SK-N-SH (cell line): ENCODE data around the gene GBX1. TPM values are rescaled to one million over a fixed set of nuclear protein-coding genes. Genes with fewer than 3 reads are reported as not detected.

Experiments
- CTCF ChIA-PET: fragments of 300-600, 350-600 bp; formaldehyde crosslinking; extraction: SDS; loops from one replicate; lab custom pipeline; 2021; lab: Yijun Ruan, JAX
- POLR2A ChIA-PET: fragments of 350-600 bp; sonication (Branson Sonifier 250); formaldehyde crosslinking; extraction: SDS; loops from one replicate; lab custom pipeline; 2020; ENCODE audit warnings: antibody characterized with exemption, inconsistent platforms; lab: Yijun Ruan, JAX
- DNase-seq: peaks from one replicate; pipeline ENCODE4 v3.0.0; 2012
- H2AFZ ChIP-seq: fragments of 200-600 bp; sonication (generic); 2 replicates; pipeline ENCODE4 v1.8.1; 2016; ENCODE audit warnings: antibody characterized with exemption, mild to moderate bottlenecking, low read depth
- H3F3A ChIP-seq: fragments of 200-600 bp; sonication (generic); replicated peaks from 2 replicates; pipeline ENCODE3; 2016; ENCODE audit warnings: antibody characterized with exemption, mild to moderate bottlenecking; ENCODE audit not compliant: insufficient read depth
- H3K27ac ChIP-seq, 2 experiments: fragments of 200-500 bp in 1 of 2; fragments of 200-600 bp in 1 of 2; sonication (Bioruptor generic) in 1 of 2; sonication (generic), shearing (Covaris generic) in 1 of 2; 2 replicates each; pipeline versions ENCODE4 v1.5.1 to v1.6.1; 2014 to 2016; ENCODE audit warnings: low read depth in 2 of 2, inconsistent platforms in 1 of 2, low read length in 1 of 2, mild to moderate bottlenecking in 1 of 2, mixed read lengths in 1 of 2
- H3K27me3 ChIP-seq: fragments of 200-600 bp; sonication (generic), shearing (Covaris generic); 2 replicates; pipeline ENCODE4 v1.6.1; 2016; ENCODE audit warnings: mixed run types; ENCODE audit not compliant: insufficient read depth
- H3K36me3 ChIP-seq, 2 experiments: fragments of 200-500 bp in 1 of 2; fragments of 200-600 bp in 1 of 2; sonication (Bioruptor generic) in 1 of 2; sonication (generic) in 1 of 2; replicated peaks in 1 of 2; 2 replicates each; pipeline versions ENCODE3 to v1.5.1; 2014 to 2016; ENCODE audit warnings: low read length in 1 of 2, mild to moderate bottlenecking in 1 of 2; ENCODE audit not compliant: insufficient read depth in 2 of 2, control insufficient read depth in 1 of 2
- H3K4me1 ChIP-seq, 2 experiments: fragments of 200-500 bp in 1 of 2; fragments of 200-600 bp in 1 of 2; sonication (Bioruptor generic) in 1 of 2; sonication (generic), shearing (Covaris generic) in 1 of 2; 2 replicates each; pipeline versions ENCODE4 v1.5.1 to v1.6.1; 2014 to 2016; ENCODE audit warnings: low read depth in 1 of 2, low read length in 1 of 2, mixed run types in 1 of 2; ENCODE audit not compliant: insufficient read depth in 2 of 2, control insufficient read depth in 1 of 2
- H3K4me2 ChIP-seq: fragments of 200-600 bp; sonication (generic), shearing (Covaris generic); 2 replicates; pipeline ENCODE4 v1.6.1; 2017; ENCODE audit warnings: mixed run types
- H3K4me3 ChIP-seq, 2 experiments: fragments of 200-500 bp in 1 of 2; fragments of 200-600 bp in 1 of 2; sonication (Bioruptor generic) in 1 of 2; sonication (generic), shearing (Covaris generic) in 1 of 2; 2 replicates each; pipeline versions ENCODE4 v1.5.1 to v1.8.1; 2014 to 2016; ENCODE audit warnings: low read depth in 2 of 2, inconsistent platforms in 1 of 2, low read length in 1 of 2, mild to moderate bottlenecking in 1 of 2, mixed read lengths in 1 of 2, moderate library complexity in 1 of 2
- H3K79me2 ChIP-seq: fragments of 200-600 bp; sonication (generic); 2 replicates; pipeline ENCODE4 v1.8.1; 2017; ENCODE audit warnings: mild to moderate bottlenecking; ENCODE audit not compliant: insufficient read depth
- H3K9ac ChIP-seq: fragments of 200-600 bp; sonication (generic); 2 replicates; pipeline ENCODE4 v1.6.1; 2017; ENCODE audit warnings: mixed run types
- H3K9me2 ChIP-seq: fragments of 200-600 bp; sonication (generic); 2 replicates; pipeline ENCODE4 v1.6.1; 2017; ENCODE audit warnings: mixed run types
- H3K9me3 ChIP-seq: fragments of 200-600 bp; sonication (generic); 2 replicates; pipeline ENCODE4 v1.6.1; 2017; ENCODE audit warnings: mixed run types, mild to moderate bottlenecking, moderate library complexity
- H4K20me1 ChIP-seq: fragments of 200-600 bp; sonication (generic); 2 replicates; pipeline ENCODE4 v1.6.1; 2017; ENCODE audit warnings: mild to moderate bottlenecking, mixed run types; ENCODE audit not compliant: insufficient read depth
- ELF1 ChIP-seq: IDR thresholded peaks from 2 replicates; pipeline ENCODE4 v1.4.0; 2012
- EP300 ChIP-seq, 2 experiments: IDR thresholded peaks; 2 replicates each; pipeline versions ENCODE4 v1.4.0 to v1.6.1; 2012; ENCODE audit warnings: borderline replicate concordance in 1 of 2, low read depth in 1 of 2, low read length in 1 of 2
- FOSL2 ChIP-seq: IDR thresholded peaks from 2 replicates; pipeline ENCODE4 v1.4.0; 2012; ENCODE audit warnings: low read depth, mild to moderate bottlenecking, moderate library complexity, borderline replicate concordance
- IRF3 ChIP-seq: fragments of 150-350 bp; IDR thresholded peaks from 2 replicates; pipeline ENCODE4 v1.6.1; 2016; ENCODE audit warnings: mild to moderate bottlenecking, low read depth, low read length
- JUND ChIP-seq: IDR thresholded peaks from 2 replicates; pipeline ENCODE4 v1.4.0; 2012
- NRF1 ChIP-seq: IDR thresholded peaks from 2 replicates; pipeline ENCODE4 v1.6.1; 2012; ENCODE audit warnings: low read depth, mild to moderate bottlenecking, low read length
- PBX3 ChIP-seq: IDR thresholded peaks from 2 replicates; pipeline ENCODE4; 2012
- POLR2AphosphoS5 ChIP-seq: IDR thresholded peaks from 2 replicates; pipeline ENCODE4 v1.6.1; 2012; ENCODE audit warnings: low read depth, low read length
- RAD21 ChIP-seq: IDR thresholded peaks from 2 replicates; pipeline ENCODE4 v1.6.1; 2012; ENCODE audit warnings: mild to moderate bottlenecking, low read length
- RCOR1 ChIP-seq: fragments of 150-350 bp; IDR thresholded peaks from 2 replicates; pipeline ENCODE4 v1.6.1; 2017; ENCODE audit warnings: antibody characterized with exemption, low read length
- REST ChIP-seq: IDR thresholded peaks from 2 replicates; pipeline ENCODE4 v1.6.1; 2012; ENCODE audit warnings: mild to moderate bottlenecking, low read depth, low read length, moderate library complexity
- RFX5 ChIP-seq: IDR thresholded peaks from 2 replicates; pipeline ENCODE4 v1.6.1; 2012; ENCODE audit warnings: mild to moderate bottlenecking, improper control_type of control experiment, low read length
- RXRA ChIP-seq: IDR thresholded peaks from 2 replicates; pipeline ENCODE4 v1.4.0; 2012; ENCODE audit warnings: low read depth, mild to moderate bottlenecking, borderline replicate concordance
- SIN3A ChIP-seq: IDR thresholded peaks from 2 replicates; pipeline ENCODE4 v1.6.1; 2012; ENCODE audit warnings: low read depth, mild to moderate bottlenecking, low read length, moderate library complexity, borderline replicate concordance
- SMC3 ChIP-seq: IDR thresholded peaks from 2 replicates; pipeline ENCODE4 v1.6.1; 2012; ENCODE audit warnings: low read depth, low read length, improper control_type of control experiment
- TEAD4 ChIP-seq: IDR thresholded peaks from 2 replicates; pipeline ENCODE4 v1.4.0; 2012; ENCODE audit warnings: mild to moderate bottlenecking, borderline replicate concordance; ENCODE audit not compliant: insufficient read depth
- YY1 ChIP-seq: IDR thresholded peaks from 2 replicates; pipeline ENCODE4 v1.4.0; 2012; ENCODE audit warnings: low read depth, mild to moderate bottlenecking
- WGBS: methylation state at CpG from one replicate; pipeline ENCODE4 v1.1.6; 2017; ENCODE audit warnings: low lambda C conversion rate; 5-methylcytosine and 5-hydroxymethylcytosine counted together
- polyA plus RNA-seq, 3 experiments: library from polyadenylated mRNA; depleted of rRNA; stranded (reverse); fragments of >200 nt; gene quantifications; 2 replicates each; pipeline ENCODE4 v1.2.3, GENCODE V29; 2012
- TF ChIP-seq, protein P1 (sequence below): IDR thresholded peaks from 2 replicates; pipeline ENCODE4 v1.4.0; 2012; ENCODE audit warnings: low read depth

GBX1 gene
- polyA plus RNA-seq, 1 of the 3 experiments (the other 2 are of a cell fraction) = not detected

DNA sequence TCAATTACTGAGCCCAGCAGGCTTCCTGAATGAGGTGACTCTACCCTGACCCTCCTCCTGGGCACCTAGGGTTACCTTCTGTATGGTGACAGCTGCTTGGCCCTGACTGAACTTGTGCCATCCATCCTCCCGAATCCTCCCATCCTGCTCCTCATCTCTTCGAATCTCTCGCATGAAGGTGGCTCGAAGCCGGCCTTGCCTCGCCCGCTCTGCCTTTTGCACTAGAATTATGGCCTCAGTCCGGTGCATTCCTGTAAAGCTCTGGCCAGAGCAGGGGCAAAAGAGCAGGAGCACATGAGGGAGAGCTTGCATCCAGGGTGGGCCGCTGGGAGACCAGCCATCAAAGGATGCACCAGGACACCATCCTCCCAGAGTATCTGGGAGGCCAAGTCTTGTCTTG is 35.3 kb upstream of the GBX1 start:
- TF ChIP-seq SIN3A (no peak), RAD21 (no peak), SMC3 (no peak), RFX5 (no peak), TEAD4 (no peak), NRF1 (no peak), JUND (no peak), FOSL2 (no peak), EP300 (IDR thresholded peaks at IDR 0.05; ENCODE audit: borderline replicate concordance in 1 of 2, low read depth in 1 of 2, low read length in 1 of 2) (no peak), REST (no peak), POLR2AphosphoS5 (no peak), RCOR1 (no peak), YY1 (no peak), PBX3 (no peak), ELF1 (no peak), RXRA (no peak), IRF3 (no peak)
- TF ChIP-seq, protein P1, sequence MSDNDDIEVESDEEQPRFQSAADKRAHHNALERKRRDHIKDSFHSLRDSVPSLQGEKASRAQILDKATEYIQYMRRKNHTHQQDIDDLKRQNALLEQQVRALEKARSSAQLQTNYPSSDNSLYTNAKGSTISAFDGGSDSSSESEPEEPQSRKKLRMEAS = no peak
- 70% methylated on average over 9 of the region's 9 CpGs for WGBS
- Histone ChIP-seq H4K20me1 (no peaks in the 10 kb centered on the region), H3K27me3 (peaks cover 66% of the 10 kb centered on the region), H3K79me2 (no peaks in the 10 kb centered on the region), H3K4me3 (no peak overlapping the region), H3K9me2 (no peaks in the 10 kb centered on the region), H3K9me3 (no peaks in the 10 kb centered on the region), H3K9ac (no peak overlapping the region), H3K4me2 (no peak overlapping the region), H3F3A (no peaks in the 10 kb centered on the region), H3K36me3 (no peaks in the 10 kb centered on the region), H2AFZ (no peak overlapping the region), H3K27ac (no peak overlapping the region), H3K4me1 (no peaks in the 10 kb centered on the region)
- DNase-seq = no peak
- POLR2A ChIA-PET = no interaction called here
- CTCF ChIA-PET = interaction anchor here (0.8 to 0.9 kb wide), 2 partner anchors 79 to 92 kb away, joined by 3 to 4 read pairs; no protein-coding TSS in a partner anchor
